ENCODE measurements around the gene TTC4.

The TTC4 gene

DNA sequence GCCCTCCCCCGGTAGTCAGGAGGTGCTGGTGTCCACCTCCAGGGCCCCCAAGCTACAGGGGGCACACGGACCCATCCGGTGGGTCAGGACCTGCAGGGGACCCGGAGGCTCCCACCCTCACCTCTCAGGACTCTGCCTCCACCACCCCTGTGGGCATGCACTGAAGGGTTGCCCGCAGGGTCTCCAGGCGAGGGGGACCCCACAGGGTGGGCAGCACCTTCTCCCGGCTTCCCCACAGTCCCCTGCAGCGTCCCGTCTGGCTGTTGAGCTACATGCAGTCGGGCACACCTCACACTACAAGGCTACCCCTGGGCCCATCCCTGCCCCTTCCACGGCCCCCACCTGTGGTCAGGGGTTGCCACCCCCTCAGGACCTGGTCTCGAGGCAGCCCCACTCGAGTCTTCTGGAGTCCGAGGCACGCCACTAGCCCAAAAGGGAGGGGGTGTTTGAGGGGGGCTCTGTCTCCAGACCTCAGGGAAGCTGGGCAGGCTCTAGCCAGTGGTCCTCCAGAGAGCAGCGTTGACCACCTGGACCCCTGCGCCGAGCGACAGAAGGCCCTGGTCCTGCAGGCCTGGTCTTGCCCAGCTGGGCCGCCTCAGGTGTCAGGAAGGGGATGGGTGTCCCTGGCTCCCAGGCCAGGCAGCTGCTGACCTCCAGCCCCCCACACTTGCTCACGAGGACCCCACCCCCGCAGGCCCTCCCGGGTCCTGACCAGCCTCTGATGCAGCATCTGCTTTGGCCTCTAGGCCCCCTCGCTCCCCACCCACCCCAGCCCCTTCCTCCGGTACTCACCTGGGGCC is 39.0 kb downstream of the TTC4 start:
- TF ChIP-seq, protein P1, sequence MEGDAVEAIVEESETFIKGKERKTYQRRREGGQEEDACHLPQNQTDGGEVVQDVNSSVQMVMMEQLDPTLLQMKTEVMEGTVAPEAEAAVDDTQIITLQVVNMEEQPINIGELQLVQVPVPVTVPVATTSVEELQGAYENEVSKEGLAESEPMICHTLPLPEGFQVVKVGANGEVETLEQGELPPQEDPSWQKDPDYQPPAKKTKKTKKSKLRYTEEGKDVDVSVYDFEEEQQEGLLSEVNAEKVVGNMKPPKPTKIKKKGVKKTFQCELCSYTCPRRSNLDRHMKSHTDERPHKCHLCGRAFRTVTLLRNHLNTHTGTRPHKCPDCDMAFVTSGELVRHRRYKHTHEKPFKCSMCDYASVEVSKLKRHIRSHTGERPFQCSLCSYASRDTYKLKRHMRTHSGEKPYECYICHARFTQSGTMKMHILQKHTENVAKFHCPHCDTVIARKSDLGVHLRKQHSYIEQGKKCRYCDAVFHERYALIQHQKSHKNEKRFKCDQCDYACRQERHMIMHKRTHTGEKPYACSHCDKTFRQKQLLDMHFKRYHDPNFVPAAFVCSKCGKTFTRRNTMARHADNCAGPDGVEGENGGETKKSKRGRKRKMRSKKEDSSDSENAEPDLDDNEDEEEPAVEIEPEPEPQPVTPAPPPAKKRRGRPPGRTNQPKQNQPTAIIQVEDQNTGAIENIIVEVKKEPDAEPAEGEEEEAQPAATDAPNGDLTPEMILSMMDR (conservative IDR thresholded peaks at IDR 0.05; ENCODE audit: low read length): no peak
- no peak overlapping the region for H3K4me3 ChIP-seq (ENCODE audit: low read length)
- no peak for DNase-seq (ENCODE audit: low read depth)

DNA sequence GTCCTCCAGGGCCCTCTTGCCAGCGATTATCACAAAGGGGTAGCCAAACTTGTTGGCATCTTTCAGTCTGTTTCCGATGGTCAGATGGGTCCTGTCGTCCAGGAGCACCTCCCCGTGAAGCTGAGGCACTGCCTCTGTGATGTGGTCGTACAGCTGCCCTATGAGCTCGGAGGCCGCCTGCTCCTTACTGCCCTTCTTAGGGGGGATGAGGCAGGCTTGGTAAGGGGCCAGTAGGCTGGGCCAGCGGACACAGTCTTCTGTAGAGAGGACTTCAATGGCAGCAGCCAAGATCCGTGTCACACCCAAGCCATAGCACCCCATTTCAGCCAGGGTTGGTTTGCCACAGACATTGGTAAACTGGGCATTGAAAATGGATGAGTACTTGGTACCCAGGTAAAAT is 42.2 kb downstream of the TTC4 start:
- DNase-seq (ENCODE audit: low read depth): no peak
- H3K4me3 ChIP-seq (ENCODE audit: low read length): no peak overlapping the region
- TF ChIP-seq, protein P1 (conservative IDR thresholded peaks at IDR 0.05; ENCODE audit: low read length): no peak

DNA sequence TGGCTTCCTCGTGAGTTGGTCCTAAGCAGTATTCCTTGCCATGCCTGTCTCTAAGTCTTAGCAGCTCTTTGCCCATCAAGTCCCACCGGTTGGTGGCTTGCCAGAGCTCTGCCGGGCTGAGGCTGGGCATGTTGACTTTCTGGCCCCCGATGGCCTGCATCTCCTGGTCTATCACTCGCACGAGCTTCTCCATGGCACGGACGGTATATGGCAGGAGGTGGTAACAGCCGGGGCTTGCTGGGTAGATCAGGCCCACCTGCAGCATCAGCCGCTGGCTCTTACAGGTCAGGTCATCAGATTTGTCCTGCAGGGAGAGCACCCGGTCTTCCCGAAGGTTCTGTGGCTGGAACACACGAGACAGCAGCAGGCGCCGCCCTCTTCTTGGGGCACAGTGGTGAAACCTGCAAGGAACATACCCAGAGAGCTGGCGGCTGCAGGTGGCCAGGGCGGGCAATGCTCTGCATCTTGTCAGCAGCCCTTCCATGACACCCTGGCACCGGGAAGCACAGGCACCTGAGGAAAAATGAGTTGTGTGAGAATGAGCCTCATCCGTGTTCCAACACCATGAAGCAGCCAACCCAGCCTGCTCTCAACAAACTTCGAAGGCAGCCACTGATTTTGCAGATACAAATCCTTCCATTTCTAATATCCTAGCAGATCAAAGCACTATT is 43.2 kb downstream of the TTC4 start:
- TF ChIP-seq, protein P1 (conservative IDR thresholded peaks at IDR 0.05; ENCODE audit: low read length): no peak
- no peak overlapping the region for H3K4me3 ChIP-seq (ENCODE audit: low read length)
- DNase-seq (ENCODE audit: low read depth): no peak

DNA sequence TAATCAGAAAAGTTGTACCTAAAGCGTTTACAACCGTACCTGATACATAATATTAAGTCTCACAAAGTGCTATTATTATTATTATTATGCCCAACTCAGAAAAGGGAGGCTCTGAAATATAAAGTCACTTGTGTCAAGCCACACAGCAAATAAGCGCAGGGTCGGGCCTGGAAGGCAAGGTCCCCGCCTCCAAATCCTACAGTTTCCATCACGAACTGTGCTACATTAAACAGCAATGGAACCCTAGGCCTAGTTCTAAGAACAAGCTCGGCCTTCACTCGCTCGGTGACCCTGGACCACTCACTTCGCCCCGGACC is 48.1 kb downstream of the TTC4 start:
- DNase-seq (ENCODE audit: low read depth): peak; percentile 23
- TF ChIP-seq, protein P1 (conservative IDR thresholded peaks at IDR 0.05; ENCODE audit: low read length): no peak

DNA sequence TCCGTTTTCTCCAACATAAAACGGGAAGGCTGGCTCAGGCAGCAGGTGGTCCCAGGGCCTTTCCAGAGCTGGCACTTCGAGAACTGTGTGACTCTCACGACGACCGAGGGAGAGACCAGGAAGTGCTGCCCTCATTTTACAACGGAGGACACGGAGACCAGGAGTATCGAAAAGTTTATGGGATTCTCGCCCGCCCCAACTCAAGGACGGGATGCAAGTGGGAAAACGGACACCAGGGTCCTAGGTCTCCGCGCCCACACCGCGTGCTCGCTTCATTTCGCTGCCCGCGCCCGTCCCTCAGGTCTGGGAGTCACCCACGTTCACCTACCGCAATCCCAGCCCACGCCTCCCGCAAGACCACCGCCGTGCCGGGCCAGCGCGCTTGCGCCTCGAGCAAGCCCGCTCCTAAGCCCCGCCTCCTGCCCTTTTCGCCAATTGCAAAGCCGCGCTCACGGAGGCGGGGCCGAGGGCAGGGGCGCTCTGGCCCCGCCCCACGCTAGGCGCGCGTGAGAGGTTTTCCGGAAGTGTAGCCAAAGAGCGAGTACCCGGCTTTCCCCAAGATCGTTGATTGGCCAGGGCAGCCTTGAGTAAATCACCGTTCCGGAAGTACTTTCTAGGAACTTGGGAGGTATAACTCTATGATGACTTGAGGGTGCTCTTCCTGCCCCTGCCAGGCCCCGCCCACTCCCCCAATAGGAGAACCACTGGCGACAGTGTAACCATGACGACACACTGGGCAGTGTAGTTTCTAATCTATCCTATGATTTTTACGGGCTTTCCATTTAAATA is 48.7 kb downstream of the TTC4 start, which contains the start of gene PARS2:
Gene PARS2, minus strand, starts transcription at position 391 of the 789 bp plus-strand sequence. CDS start 5,362 bp downstream, outside the sequence.
- DNase-seq (ENCODE audit: low read depth): peak; percentile 100
- TF ChIP-seq, protein P1 (conservative IDR thresholded peaks at IDR 0.05; ENCODE audit: low read length): no peak

More for the DNA sequence above, 48.1 kb downstream of the TTC4 start:
- H3K4me3 ChIP-seq (ENCODE audit: low read length): peak overlapping the region; percentile 98

DNA sequence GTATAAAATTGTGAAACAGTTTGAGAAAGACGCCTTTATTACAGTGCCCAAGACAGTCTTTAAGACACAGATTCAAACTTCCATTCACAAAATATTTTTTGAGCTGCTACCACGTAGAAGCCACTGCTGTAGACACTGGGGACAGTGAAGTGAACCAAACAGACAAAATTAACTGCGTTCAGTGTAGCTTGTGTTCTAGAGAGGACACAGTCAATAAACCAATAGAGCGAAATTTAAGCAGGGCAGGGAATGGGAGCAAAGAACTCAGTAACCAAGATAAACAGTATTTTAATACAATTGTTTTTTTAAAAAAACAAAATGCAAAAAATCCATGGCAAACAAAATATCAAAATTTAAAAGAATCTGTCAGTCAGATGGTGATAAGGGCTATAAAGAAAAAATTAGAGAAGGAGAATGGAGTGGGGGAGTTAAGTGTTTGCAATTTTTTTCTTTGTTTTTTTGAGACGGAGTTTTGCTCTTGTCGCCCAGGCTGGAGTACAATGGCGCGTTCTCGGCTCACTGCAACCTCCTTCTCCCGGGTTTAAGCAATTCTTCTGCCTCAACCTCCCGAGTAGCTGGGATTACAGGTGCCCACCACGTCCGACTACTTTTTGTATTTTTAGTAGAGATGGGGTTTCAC is 49.4 kb downstream of the TTC4 start:
- H3K4me3 ChIP-seq (ENCODE audit: low read length): peak overlapping the region; percentile 63
- TF ChIP-seq, protein P1 (conservative IDR thresholded peaks at IDR 0.05; ENCODE audit: low read length): no peak
- no peak for DNase-seq (ENCODE audit: low read depth)

More for the DNA sequence above, 48.7 kb downstream of the TTC4 start, which contains the start of gene PARS2:
- peak within 1 kb of the TSS; percentile 98 for H3K4me3 ChIP-seq (ENCODE audit: low read length)

Data from AG10803 (cell line).